DMS114 treated with DMSO at 0.1 percent for 48 hours (cell line): ENCODE data around the gene RABEP2.
A peak's percentile ranks its signal among the peaks of the same experiment; 100 is the strongest.
"Not testable (repeated sequence)": the region's sequence is repeated elsewhere in the genome, so short reads cannot be mapped to it uniquely, and the experiment has no call there.

Experiments
- DNase-seq: peaks from one replicate; lab custom pipeline; 2025; ENCODE audit not compliant: unreplicated experiment; lab: John Stamatoyannopoulos, UW

The RABEP2 gene

GRCh38 chr16:28879841-28880588 is 45.0 kb downstream of the RABEP2 start:
- DNase-seq = peak; percentile 74

GRCh38 chr16:28879261-28879840 is 45.7 kb downstream of the RABEP2 start:
- DNase-seq = no peak

DNA sequence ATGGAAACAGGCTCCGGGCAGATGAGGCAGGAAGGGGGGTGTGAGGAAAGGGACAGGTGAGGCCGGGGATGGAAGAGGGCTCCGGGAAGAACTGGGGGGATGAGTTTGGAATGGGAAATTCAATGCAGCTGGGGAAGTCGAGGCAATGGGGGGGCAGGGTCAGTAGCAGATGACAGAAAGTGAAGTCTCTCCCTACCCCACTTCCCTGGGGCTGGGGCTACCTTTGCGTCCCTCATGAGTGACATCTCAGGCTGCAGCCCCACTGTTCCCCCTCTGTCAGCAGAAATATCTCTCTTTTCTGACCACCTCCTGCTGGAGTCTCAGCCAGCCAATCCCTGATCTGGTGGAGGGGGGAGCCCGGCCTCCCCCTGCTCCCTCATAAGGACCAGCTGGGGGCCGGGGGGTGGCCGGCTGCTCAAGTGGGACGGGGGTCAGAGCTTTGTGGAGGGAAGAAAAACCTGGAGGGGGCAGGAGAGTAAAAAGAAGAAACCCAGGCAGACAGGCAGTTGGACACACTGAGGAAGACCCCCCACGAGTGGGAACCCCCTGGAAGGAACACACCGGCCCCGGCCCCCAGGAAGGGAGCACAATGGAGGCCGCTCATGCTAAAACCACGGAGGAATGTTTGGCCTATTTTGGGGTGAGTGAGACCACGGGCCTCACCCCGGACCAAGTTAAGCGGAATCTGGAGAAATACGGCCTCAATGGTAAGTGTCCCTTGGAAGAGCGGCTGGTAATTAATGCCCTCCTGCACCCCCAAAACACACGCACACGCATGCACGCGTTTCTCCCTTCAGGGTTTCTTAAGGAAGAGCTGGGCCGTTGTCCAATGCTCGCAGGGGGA is 46.7 kb downstream of the RABEP2 start, which contains the start of gene ATP2A1:
ATP2A1 (plus strand) TSS at position 406 of the 844 bp plus-strand sequence; CDS start at position 590, 184 bp downstream.
- no peak for DNase-seq

DNA sequence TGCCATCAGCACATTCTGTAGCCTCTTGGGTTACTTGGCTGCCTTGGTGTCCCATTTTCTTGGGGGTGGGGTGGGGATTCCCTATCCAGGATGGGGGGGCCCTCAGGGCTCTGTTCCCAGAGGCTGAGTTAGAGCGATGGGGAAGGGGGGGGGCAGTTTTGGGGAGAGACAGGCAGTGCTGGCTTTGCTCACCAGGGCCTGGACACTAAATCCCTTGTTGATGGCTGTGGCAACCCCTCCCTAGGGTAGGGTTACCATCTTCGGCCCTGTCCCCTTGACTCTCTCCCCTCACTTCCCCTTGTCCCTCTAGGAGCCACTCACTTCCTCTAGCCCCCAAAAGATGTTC is 47.4 kb downstream of the RABEP2 start:
- DNase-seq = no peak

GRCh38 chr16:28876973-28877654 is 47.9 kb downstream of the RABEP2 start:
- no peak for DNase-seq

GRCh38 chr16:28876019-28876659 is 48.9 kb downstream of the RABEP2 start:
- no peak for DNase-seq

GRCh38 chr16:28875134-28876018 is 49.7 kb downstream of the RABEP2 start:
- DNase-seq = no peak

GRCh38 chr16:28874406-28874805 is 50.6 kb downstream of the RABEP2 start:
- DNase-seq = no peak

DNA sequence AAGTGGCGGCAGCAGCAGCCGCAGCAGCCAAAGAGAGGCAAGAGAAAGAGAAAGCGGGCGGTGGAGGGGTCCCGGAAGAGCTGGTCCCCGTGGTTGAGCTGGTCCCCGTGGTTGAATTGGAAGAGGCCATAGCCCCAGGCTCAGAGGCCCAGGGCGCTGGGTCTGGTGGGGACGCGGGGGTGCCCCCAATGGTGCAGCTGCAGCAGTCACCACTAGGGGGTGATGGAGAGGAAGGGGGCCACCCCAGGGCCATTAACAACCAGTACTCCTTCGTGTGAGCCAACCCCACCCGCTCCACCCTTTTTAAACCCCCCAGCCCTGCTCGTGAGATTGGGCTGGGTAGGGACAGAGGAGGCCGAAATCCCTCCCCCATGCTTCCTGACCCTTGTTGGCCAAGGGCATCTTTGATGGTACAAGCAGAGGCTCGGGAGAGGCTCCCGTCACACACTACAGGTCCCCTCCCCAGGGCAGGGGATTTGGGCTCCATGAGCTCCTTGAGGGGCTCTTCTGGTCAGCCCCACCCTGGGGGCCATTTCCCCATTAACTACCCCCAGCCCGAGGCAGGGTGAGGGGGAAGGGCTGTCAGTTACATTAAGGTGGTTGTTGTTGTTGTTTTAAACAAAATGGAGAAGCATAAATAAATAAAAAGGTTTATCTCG is 51.4 kb downstream of the RABEP2 start:
- no peak for DNase-seq

- DNase-seq = no peak
Measured at GRCh38 chr16:28872952-28873351, 52.1 kb downstream of the RABEP2 start.

GRCh38 chr16:28869201-28869600 is 55.8 kb downstream of the RABEP2 start:
- DNase-seq = no peak

DNA sequence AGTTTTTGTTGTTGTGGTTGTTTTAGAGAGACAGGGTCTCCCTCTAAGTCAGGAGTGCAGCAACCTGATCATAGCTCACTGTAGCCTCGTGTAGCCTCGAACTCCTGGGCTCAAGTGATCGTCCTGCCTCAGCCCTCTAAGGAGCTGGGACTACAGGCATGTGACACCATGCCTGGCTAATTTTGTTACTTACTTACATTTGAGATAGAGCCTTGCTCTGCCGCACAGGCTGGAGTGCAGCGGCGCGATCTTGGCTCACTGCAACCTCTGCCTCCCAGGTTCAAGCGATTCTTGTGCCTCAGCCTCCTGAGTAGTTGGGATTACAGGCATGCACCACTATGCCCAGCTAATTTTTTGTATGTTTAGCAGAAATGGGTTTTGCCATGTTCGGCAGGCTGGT is 57.4 kb downstream of the RABEP2 start:
- not testable (repeated sequence) for DNase-seq

- no peak for DNase-seq
Measured at GRCh38 chr16:28867241-28867640, 57.8 kb downstream of the RABEP2 start.

GRCh38 chr16:28866454-28866804 is 58.6 kb downstream of the RABEP2 start:
- DNase-seq = no peak

DNA sequence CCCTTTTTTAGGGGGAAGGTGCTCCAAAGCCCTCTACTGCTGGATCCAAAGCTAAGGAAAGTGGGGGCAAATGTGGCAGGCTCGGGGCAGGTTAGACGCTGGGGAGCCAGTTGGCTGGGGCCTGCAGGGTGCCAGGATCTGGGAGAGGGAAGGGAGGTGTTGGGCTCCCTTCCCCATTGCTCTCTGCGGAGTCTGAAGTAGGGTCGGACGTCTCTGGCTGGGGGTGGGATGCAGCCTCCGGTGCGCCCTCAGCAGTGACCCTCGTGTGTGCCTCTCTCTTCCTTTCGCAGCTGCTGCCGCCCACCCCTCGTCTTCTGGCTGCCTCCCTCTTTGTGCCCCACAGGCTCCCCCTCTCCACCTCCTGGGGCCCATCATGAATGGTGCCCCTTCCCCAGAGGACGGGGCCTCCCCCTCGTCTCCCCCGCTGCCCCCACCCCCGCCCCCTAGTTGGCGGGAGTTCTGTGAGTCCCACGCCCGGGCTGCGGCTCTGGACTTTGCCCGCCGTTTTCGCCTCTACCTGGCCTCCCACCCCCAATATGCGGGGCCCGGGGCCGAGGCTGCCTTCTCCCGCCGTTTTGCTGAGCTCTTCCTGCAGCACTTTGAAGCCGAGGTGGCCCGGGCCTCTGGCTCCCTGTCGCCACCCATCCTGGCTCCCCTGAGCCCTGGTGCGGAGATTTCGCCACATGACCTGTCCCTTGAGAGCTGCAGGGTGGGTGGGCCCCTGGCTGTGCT is 59.1 kb downstream of the RABEP2 start:
- no peak for DNase-seq

DNA sequence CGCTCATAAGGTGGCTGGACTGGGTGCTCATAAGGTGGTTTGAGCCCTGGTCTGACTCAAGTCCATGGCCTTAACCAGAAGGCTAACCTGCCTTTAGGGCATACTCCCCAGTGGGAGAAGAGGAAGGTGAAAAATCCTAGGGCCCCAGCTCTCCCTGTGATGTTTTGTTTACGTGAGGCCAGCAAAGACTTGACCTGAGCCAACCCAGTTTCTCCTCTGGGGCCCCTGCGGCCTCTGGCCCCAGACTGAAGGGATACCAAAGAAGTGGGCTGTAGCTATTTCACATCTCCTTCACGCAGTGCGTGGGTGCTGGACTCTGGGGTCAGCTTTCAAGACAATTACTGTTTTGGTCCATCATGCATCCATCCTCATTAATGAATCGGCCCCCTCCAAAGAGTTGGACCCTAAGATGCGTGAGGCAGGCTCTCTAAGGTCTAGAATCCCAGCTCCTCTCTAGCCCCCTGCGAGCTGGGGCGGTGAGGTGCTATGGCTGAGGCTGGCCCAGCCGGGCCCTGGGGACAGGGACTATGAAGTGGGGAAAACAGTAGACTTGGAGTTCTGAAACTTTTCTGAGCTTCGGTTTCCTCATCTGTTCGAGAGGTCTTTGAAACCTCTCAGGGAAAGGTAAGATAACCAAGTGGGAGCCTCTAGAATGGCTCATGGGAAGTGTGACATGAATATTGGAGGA is 59.9 kb downstream of the RABEP2 start:
- no peak for DNase-seq

DNA sequence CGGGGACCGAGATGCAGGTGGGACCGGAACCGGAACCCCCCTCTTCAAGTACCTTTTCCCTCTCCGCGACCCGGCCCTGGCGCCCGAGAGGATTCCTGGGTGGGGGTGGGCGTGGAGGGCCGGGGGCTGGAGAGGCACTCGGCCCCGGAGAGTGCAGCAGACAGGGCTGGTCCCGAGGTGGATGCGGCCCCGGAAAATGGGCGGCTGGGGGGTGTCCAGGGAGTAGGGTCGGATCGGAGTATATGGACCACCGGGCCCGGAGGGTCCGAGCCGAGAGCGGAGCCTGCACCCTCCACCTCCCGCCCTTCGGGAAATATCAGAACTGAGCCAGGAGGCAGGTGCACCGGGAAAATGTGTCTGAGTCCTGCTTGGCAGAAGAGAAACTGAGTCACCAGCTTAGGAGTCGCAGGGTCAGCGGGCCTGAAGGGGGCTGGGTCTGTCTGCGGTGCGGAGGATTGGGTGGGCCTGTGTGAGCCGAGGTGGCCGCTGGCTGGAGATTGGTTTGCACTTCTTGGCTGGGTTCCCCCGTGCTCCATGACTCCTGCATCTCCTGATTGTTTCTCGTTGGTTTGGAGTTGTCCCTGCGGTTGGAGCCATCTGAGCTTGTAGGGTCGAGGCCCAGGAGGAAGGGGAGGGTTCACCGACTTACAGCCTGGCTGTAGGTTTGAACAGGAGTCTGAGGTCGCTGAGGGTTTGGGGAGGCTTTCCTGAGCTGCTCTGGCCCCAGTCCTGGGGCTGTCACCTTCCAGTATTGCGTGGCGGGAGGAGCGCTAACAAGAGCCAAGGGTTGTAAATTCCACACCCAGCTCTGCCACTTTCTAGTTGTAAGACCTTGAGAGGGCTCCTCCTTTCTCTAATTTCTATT is 60.9 kb downstream of the RABEP2 start:
- DNase-seq = no peak
